ENCODE data around the gene EZR. TPM values are rescaled to one million over a fixed set of nuclear protein-coding genes. Genes with fewer than 3 reads are reported as not detected.

The EZR gene
- total and polyA plus RNA-seq, 4 experiments from 2014 or later = 260 to 277 (median 266) TPM

DNA sequence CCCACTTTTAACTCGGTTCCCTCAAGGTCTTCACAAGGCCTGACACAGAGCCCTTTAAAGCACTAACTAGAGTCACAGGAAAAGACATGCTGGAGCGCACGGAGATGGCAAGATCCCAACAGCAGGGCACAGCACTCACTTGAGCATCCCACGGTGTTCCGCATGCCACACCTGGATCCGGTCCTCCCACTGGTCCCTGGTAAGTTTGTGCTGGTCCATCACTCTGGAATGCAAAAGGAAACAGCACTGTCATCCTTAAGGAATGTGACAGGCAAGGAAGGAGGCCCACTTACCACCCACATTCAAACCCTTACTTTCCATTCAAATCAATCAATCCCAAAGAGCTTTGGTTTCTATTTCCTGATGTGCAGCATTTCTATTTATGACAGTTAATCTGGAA is 34.7 kb downstream of the EZR start:
- H3K27ac Mint-ChIP-seq = peak overlapping the region in 6 of 7 donors; percentile 25 to 82 (median 50)
- no peaks in the 10 kb centered on the region for H3K27me3 Mint-ChIP-seq
- H3K4me3 ChIP-seq (ENCODE audit: low read length in 2 of 2) = no peak overlapping the region
- POLR2A ChIA-PET (ENCODE audit: partially characterized antibody) = interaction anchor here (0.8 to 1.8 kb wide), 4 partner anchors 23 to 85 kb away, joined by 3 to 12 read pairs (median 4); partner anchors contain the start of gene EZR
- intact Hi-C loops (cut with micrococcal nuclease) = no loop called here
- no peak overlapping the region for H3K4me3 Mint-ChIP-seq
- DNase-seq = no peak
- peaks cover 0 to 2% (median 0%) of the 10 kb centered on the region in 8 donors for H3K9me3 Mint-ChIP-seq
- H3K36me3 Mint-ChIP-seq = peaks cover 70 to 90% of the 10 kb centered on the region in 2 donors
- H3K4me1 ChIP-seq (ENCODE audit: insufficient read depth, low read length) = peaks cover 27% of the 10 kb centered on the region
- H3K36me3 ChIP-seq (ENCODE audit: insufficient read depth, low read length) = peaks cover 80% of the 10 kb centered on the region
- no peak overlapping the region for H3K27ac ChIP-seq (ENCODE audit: low read depth, low read length)
- CTCF ChIA-PET (ENCODE audit: partially characterized antibody) = interaction anchor here (1.2 to 2.0 kb wide), 2 partner anchors 8 to 174 kb away, joined by 3 to 6 read pairs; no protein-coding TSS in a partner anchor
- peaks cover 16 to 57% (median 30%) of the 10 kb centered on the region in 4 donors for H3K4me1 Mint-ChIP-seq
- no peaks in the 10 kb centered on the region for H3K9me3 ChIP-seq (ENCODE audit: control insufficient read depth in 1 of 2, low read length in 2 of 2)
- H3K27me3 ChIP-seq (ENCODE audit: insufficient read depth, low read length) = no peaks in the 10 kb centered on the region

DNA sequence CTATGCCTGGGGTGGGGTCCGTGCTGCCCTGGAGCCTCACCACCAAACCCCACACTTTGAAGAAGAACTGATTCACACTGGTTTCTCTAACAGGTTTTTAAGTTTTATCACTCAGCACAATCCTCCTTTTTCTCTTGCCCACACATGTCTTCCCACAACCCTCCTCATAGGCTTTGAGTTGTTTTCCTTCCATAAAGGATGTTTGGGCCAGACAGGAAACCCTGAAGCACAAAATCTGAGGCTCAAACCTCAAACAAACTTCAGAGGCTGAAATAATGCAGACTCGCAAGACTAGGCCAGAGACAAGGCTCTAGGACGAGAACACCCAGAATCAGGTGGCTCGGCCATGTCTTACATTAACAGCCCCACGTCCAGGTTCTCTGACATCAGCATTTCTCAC is 35.3 kb downstream of the EZR start:
- H3K4me3 ChIP-seq (ENCODE audit: low read length in 2 of 2) = no peak overlapping the region
- H3K9me3 Mint-ChIP-seq = peaks cover 0 to 2% (median 0%) of the 10 kb centered on the region in 8 donors
- no peaks in the 10 kb centered on the region for H3K27me3 ChIP-seq (ENCODE audit: insufficient read depth, low read length)
- ChIA-PET CTCF (ENCODE audit: partially characterized antibody) (interaction anchor here (2.0 kb wide), 1 partner anchor 9 kb away, joined by 6 read pairs; no protein-coding TSS in a partner anchor), POLR2A (ENCODE audit: partially characterized antibody) (interaction anchor here (0.8 to 0.9 kb wide), 2 partner anchors 24 to 28 kb away, joined by 3 read pairs; no protein-coding TSS in a partner anchor)
- intact Hi-C loops (cut with micrococcal nuclease) = no loop called here
- H3K4me1 Mint-ChIP-seq = peaks cover 14 to 55% (median 28%) of the 10 kb centered on the region in 4 donors
- H3K4me1 ChIP-seq (ENCODE audit: insufficient read depth, low read length) = peaks cover 21% of the 10 kb centered on the region
- no peak for DNase-seq
- no peak overlapping the region for H3K27ac ChIP-seq (ENCODE audit: low read depth, low read length)
- peaks cover 70 to 89% of the 10 kb centered on the region in 2 donors for H3K36me3 Mint-ChIP-seq
- no peaks in the 10 kb centered on the region for H3K27me3 Mint-ChIP-seq
- H3K27ac Mint-ChIP-seq = peak overlapping the region in 6 of 7 donors; percentile 34 to 83 (median 66)
- no peaks in the 10 kb centered on the region for H3K9me3 ChIP-seq (ENCODE audit: control insufficient read depth in 1 of 2, low read length in 2 of 2)
- H3K4me3 Mint-ChIP-seq = no peak overlapping the region
- H3K36me3 ChIP-seq (ENCODE audit: insufficient read depth, low read length) = peaks cover 85% of the 10 kb centered on the region

DNA sequence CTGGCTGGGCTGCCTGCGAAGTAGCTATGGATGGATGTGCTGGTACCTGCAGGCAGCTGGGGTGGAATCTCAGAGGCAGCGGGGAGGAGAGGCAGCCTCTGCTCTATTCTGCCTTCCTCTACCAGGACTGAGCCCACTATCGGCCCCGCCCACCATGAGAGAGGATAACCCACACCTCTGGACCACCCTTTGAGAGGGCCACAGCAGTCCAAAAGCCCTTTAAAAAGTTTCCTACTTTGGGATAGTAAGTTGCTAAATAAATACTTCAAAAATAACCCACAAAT is 36.1 kb downstream of the EZR start:
- Mint-ChIP-seq H3K27me3 (no peaks in the 10 kb centered on the region), H3K4me1 (peaks cover 14 to 60% (median 29%) of the 10 kb centered on the region in 4 donors), H3K4me3 (no peak overlapping the region), H3K9me3 (peaks cover 0 to 2% (median 0%) of the 10 kb centered on the region in 8 donors), H3K36me3 (peaks cover 76 to 92% of the 10 kb centered on the region in 2 donors), H3K27ac (peak overlapping the region in 3 of 7 donors; percentile 42 to 78 (median 75))
- Histone ChIP-seq H3K9me3 (ENCODE audit: control insufficient read depth in 1 of 2, low read length in 2 of 2) (no peaks in the 10 kb centered on the region), H3K27me3 (ENCODE audit: insufficient read depth, low read length) (no peaks in the 10 kb centered on the region), H3K36me3 (ENCODE audit: insufficient read depth, low read length) (peaks cover 83% of the 10 kb centered on the region), H3K4me1 (ENCODE audit: insufficient read depth, low read length) (peaks cover 18% of the 10 kb centered on the region), H3K27ac (ENCODE audit: low read depth, low read length) (no peak overlapping the region), H3K4me3 (ENCODE audit: low read length in 2 of 2) (no peak overlapping the region)
- DNase-seq = no peak
- CTCF ChIA-PET (ENCODE audit: partially characterized antibody) = no interaction called here
- intact Hi-C loops (cut with micrococcal nuclease) = no loop called here
- POLR2A ChIA-PET (ENCODE audit: partially characterized antibody) = interaction anchor here (0.9 to 1.8 kb wide), 2 partner anchors 29 to 31 kb away, joined by 3 to 5 read pairs; no protein-coding TSS in a partner anchor

DNA sequence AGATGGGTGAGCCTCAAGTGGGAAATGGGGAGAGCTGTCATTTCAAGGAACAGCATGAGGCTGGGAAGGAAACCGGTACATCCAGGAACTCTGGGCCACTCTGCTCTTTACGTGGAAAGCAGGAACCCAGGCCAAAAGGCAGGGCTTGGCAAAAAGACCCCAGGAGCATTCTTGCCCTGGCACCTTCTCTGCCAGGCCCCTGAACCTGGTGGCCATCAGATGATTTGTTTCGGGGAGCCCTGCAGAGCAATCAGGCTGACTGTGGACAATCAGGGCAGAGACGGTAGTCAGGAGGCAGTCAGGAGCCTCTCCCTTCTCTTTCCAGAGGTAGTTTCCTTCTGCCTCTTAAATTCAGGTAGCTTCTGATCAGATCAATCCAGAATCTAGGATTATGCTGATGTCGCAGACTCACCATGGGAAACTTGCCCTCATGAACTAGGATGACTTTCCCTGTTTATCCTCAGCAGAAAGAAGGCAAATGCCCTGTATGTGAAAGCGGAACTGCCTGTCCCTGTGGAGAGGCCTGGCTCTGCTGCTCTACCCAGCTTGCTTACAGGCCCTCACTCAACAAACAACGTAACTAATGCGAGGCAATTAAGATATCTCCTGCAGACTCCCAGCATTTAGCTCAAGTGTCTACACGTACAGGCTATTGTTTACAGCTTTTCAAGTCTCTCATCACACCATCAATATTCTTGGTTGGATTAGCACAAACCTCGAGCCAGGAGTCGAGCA is 36.6 kb downstream of the EZR start:
- Histone ChIP-seq H3K4me1 (ENCODE audit: insufficient read depth, low read length) (peaks cover 18% of the 10 kb centered on the region), H3K36me3 (ENCODE audit: insufficient read depth, low read length) (peaks cover 83% of the 10 kb centered on the region), H3K27ac (ENCODE audit: low read depth, low read length) (no peak overlapping the region), H3K9me3 (ENCODE audit: control insufficient read depth in 1 of 2, low read length in 2 of 2) (no peaks in the 10 kb centered on the region), H3K4me3 (ENCODE audit: low read length in 2 of 2) (no peak overlapping the region), H3K27me3 (ENCODE audit: insufficient read depth, low read length) (no peaks in the 10 kb centered on the region)
- ChIA-PET CTCF (ENCODE audit: partially characterized antibody) (no interaction called here), POLR2A (ENCODE audit: partially characterized antibody) (interaction anchor here (0.6 to 2.3 kb wide), 5 partner anchors 9 to 31 kb away, joined by 3 to 10 read pairs (median 4); no protein-coding TSS in a partner anchor)
- peak overlapping the region in 2 of 8 donors; percentile 21 to 23 for H3K4me3 Mint-ChIP-seq
- H3K27ac Mint-ChIP-seq = peak overlapping the region; percentile 29 to 86 (median 72)
- intact Hi-C loops (cut with micrococcal nuclease) = no loop called here
- DNase-seq = no peak
- H3K36me3 Mint-ChIP-seq = peaks cover 74 to 92% of the 10 kb centered on the region in 2 donors
- peaks cover 0 to 2% (median 0%) of the 10 kb centered on the region in 8 donors for H3K9me3 Mint-ChIP-seq
- H3K4me1 Mint-ChIP-seq = peaks cover 13 to 61% (median 28%) of the 10 kb centered on the region in 4 donors
- H3K27me3 Mint-ChIP-seq = no peaks in the 10 kb centered on the region

DNA sequence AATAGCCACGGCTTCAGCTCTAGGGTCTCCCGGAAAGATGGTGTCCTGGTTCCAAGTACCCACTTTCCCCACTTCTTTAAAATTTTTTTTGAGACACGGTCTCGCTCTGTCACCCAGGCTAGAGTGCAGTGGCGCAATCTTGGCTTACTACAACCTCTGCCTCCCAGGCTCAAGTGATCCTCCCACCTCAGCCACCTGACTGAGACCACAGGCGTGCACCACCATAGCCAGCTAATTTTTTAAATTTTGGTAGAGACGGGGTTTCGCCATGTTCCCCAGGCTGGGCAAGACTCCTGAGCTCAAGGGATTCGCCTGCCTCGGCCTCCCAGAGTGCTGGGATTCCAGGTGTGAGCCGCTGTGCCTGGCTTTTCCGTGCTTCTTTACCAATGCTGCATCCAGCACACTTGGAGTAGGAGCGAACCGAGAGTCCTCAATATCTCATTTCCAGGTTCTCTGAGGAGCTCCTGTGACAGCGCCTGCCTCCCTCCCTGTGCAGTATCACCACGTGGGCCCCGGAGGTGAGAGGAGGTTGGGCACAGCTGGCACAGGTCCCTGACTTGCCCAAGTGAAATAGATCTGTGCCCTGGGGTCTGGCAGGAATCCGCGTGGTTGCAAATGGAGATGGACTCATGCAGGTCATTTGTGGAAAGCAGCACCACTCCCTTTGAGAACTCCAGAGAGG is 37.3 kb downstream of the EZR start:
- ChIA-PET CTCF (ENCODE audit: partially characterized antibody) (no interaction called here), POLR2A (ENCODE audit: partially characterized antibody) (interaction anchor here (1.2 to 2.3 kb wide), 4 partner anchors 9 to 32 kb away, joined by 3 to 10 read pairs (median 4); no protein-coding TSS in a partner anchor)
- peak overlapping the region in 2 of 8 donors; percentile 21 to 23 for H3K4me3 Mint-ChIP-seq
- no peaks in the 10 kb centered on the region for H3K9me3 ChIP-seq (ENCODE audit: control insufficient read depth in 1 of 2, low read length in 2 of 2)
- no peaks in the 10 kb centered on the region for H3K27me3 ChIP-seq (ENCODE audit: insufficient read depth, low read length)
- H3K4me1 Mint-ChIP-seq = peaks cover 15 to 61% (median 30%) of the 10 kb centered on the region in 4 donors
- no peak overlapping the region for H3K27ac ChIP-seq (ENCODE audit: low read depth, low read length)
- no peak overlapping the region for H3K4me3 ChIP-seq (ENCODE audit: low read length in 2 of 2)
- H3K27ac Mint-ChIP-seq = peak overlapping the region in 6 of 7 donors; percentile 11 to 86 (median 74)
- H3K36me3 Mint-ChIP-seq = peaks cover 77 to 92% of the 10 kb centered on the region in 2 donors
- peaks cover 83% of the 10 kb centered on the region for H3K36me3 ChIP-seq (ENCODE audit: insufficient read depth, low read length)
- no peak for DNase-seq
- H3K27me3 Mint-ChIP-seq = no peaks in the 10 kb centered on the region
- intact Hi-C loops (cut with micrococcal nuclease) = no loop called here
- peaks cover 18% of the 10 kb centered on the region for H3K4me1 ChIP-seq (ENCODE audit: insufficient read depth, low read length)
- no peaks in the 10 kb centered on the region for H3K9me3 Mint-ChIP-seq

DNA sequence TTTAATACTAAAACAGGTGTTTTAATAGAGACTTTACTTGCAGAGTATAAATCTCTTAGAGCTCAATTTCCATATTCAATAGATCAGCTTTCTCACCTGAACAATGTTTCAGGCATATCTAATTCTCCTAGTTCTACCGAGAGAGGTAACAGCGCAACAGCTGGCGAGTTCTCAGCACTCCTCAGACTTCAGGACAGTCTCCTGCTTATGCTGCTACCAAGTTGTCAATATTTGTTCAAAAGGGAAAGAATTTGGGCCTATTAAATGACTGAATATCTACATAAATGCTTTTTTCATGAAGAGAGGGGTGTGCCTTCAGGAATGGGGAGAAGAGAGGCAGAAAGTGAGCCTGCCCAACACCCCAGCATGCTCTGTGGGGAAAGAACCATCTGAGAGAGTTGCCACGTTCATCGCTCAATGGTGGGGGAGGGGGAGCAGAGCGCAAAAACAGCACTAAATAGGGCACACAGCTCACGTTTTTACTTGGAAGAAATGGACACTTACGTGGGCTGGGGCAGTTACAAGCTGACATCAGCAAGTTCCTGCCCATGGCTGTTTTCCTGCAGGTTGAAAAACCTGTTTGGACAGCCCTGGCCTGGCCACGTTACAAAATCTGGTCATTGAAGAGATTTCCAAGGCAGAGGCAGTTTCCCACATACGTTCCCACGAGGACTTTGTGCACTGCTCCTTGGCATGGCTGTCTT is 38.0 kb downstream of the EZR start:
- ChIA-PET CTCF (ENCODE audit: partially characterized antibody) (interaction anchor here (1.4 to 1.7 kb wide), 2 partner anchors 8 to 567 kb away, joined by 3 to 5 read pairs; no protein-coding TSS in a partner anchor), POLR2A (ENCODE audit: partially characterized antibody) (interaction anchor here (0.9 to 2.7 kb wide), 6 partner anchors 8 to 33 kb away, joined by 3 to 10 read pairs (median 4); no protein-coding TSS in a partner anchor)
- H3K36me3 Mint-ChIP-seq = peaks cover 76 to 92% of the 10 kb centered on the region in 2 donors
- H3K36me3 ChIP-seq (ENCODE audit: insufficient read depth, low read length) = peaks cover 83% of the 10 kb centered on the region
- H3K4me3 ChIP-seq (ENCODE audit: low read length in 2 of 2) = no peak overlapping the region
- H3K27me3 Mint-ChIP-seq = no peaks in the 10 kb centered on the region
- no peak overlapping the region for H3K4me3 Mint-ChIP-seq
- DNase-seq = no peak
- intact Hi-C loops (cut with micrococcal nuclease) = no loop called here
- H3K27ac ChIP-seq (ENCODE audit: low read depth, low read length) = no peak overlapping the region
- H3K27me3 ChIP-seq (ENCODE audit: insufficient read depth, low read length) = no peaks in the 10 kb centered on the region
- peaks cover 18% of the 10 kb centered on the region for H3K4me1 ChIP-seq (ENCODE audit: insufficient read depth, low read length)
- H3K9me3 ChIP-seq (ENCODE audit: control insufficient read depth in 1 of 2, low read length in 2 of 2) = no peaks in the 10 kb centered on the region
- H3K4me1 Mint-ChIP-seq = peaks cover 18 to 60% (median 33%) of the 10 kb centered on the region in 4 donors
- peak overlapping the region; percentile 32 to 86 (median 70) for H3K27ac Mint-ChIP-seq
- no peaks in the 10 kb centered on the region for H3K9me3 Mint-ChIP-seq
